GM21723 (cell line): ENCODE data around the gene RASGRP2.
A peak's percentile ranks its signal among the peaks of the same experiment; 100 is the strongest.

Source experiments
- ATAC-seq: cut with Tn5 transposase; IDR thresholded peaks from one replicate; pipeline ENCODE4 v1.9.1; 2021; ENCODE audit warnings: mild to moderate bottlenecking, moderate library complexity; ENCODE audit not compliant: unreplicated experiment

Gene RASGRP2

GRCh38 chr11:64757549-64758329, 13.8 kb upstream of the RASGRP2 start:
- ATAC-seq: no peak

- no peak for ATAC-seq
These were observed 11.9 kb upstream of the RASGRP2 start for GRCh38 chr11:64755681-64756361.

- no peak for ATAC-seq
These were observed 11.1 kb upstream of the RASGRP2 start for GRCh38 chr11:64754919-64755662.

- ATAC-seq: no peak
These were observed 10.4 kb upstream of the RASGRP2 start for GRCh38 chr11:64754124-64754918.

GRCh38 chr11:64753380-64754123, 9.6 kb upstream of the RASGRP2 start:
- no peak for ATAC-seq

- ATAC-seq: no peak
These were observed 9.1 kb upstream of the RASGRP2 start for GRCh38 chr11:64753019-64753379.

- ATAC-seq: no peak
These were observed 8.4 kb upstream of the RASGRP2 start for GRCh38 chr11:64752175-64752970.

- ATAC-seq: no peak
These were observed 7.6 kb upstream of the RASGRP2 start for GRCh38 chr11:64751580-64751979.

GRCh38 chr11:64751136-64751535, 7.2 kb upstream of the RASGRP2 start:
- no peak for ATAC-seq

- ATAC-seq: no peak
These were observed 6.6 kb upstream of the RASGRP2 start for GRCh38 chr11:64750361-64751054.

GRCh38 chr11:64747961-64748665, 4.2 kb upstream of the RASGRP2 start:
- ATAC-seq: no peak

GRCh38 chr11:64746486-64746885, 2.5 kb upstream of the RASGRP2 start:
- no peak for ATAC-seq

GRCh38 chr11:64745521-64746328, 1.8 kb upstream of the RASGRP2 start:
- ATAC-seq: peak; percentile 44

- no peak for ATAC-seq
These were observed 1.2 kb upstream of the RASGRP2 start for GRCh38 chr11:64745189-64745520.

- ATAC-seq: no peak
These were observed 724 bp upstream of the RASGRP2 start for GRCh38 chr11:64744544-64745188.

- no peak for ATAC-seq
These were observed 902 bp downstream of the RASGRP2 start for GRCh38 chr11:64742889-64743590.
